OCI-LY1 (cell line): ENCODE measurements around the gene ACTR8.

Experiments
- H2AFZ ChIP-seq: fragments of 200-600 bp; sonication (generic), shearing (Covaris generic); 2 replicates; pipeline ENCODE4 v1.6.0; 2014; ENCODE audit warnings: antibody characterized with exemption, mild to moderate bottlenecking, low read length
- H3F3A ChIP-seq: fragments of 200-600 bp; sonication (generic), shearing (Covaris generic); 2 replicates; pipeline ENCODE4 v1.6.0; 2014; ENCODE audit warnings: mild to moderate bottlenecking, antibody characterized with exemption, low read length, moderate library complexity; ENCODE audit not compliant: insufficient read depth
- H3K27ac ChIP-seq: fragments of 200-600 bp; sonication (generic); 2 replicates; pipeline ENCODE4 v1.5.1; 2014; ENCODE audit warnings: low read length, mixed run types, mild to moderate bottlenecking, low read depth; ENCODE audit not compliant: poor library complexity, severe bottlenecking
- H3K27me3 ChIP-seq: fragments of 200-600 bp; sonication (generic); 2 replicates; pipeline ENCODE4 v1.6.0; 2014; ENCODE audit warnings: antibody characterized with exemption, mild to moderate bottlenecking, low read length, moderate library complexity; ENCODE audit not compliant: insufficient read depth
- H3K36me3 ChIP-seq: fragments of 200-600 bp; sonication (generic); 2 replicates; pipeline ENCODE4 v1.6.1; 2014; ENCODE audit warnings: mild to moderate bottlenecking, antibody characterized with exemption, low read length, moderate library complexity, mixed read lengths; ENCODE audit not compliant: insufficient read depth
- H3K4me1 ChIP-seq: fragments of 200-600 bp; sonication (generic); 2 replicates; pipeline ENCODE4 v1.5.1; 2014; ENCODE audit warnings: mild to moderate bottlenecking, low read length, moderate library complexity; ENCODE audit not compliant: insufficient read depth, severe bottlenecking
- H3K4me2 ChIP-seq: fragments of 200-600 bp; sonication (generic), shearing (Covaris generic); 2 replicates; pipeline ENCODE4 v1.6.1; 2014; ENCODE audit warnings: low read length
- H3K4me3 ChIP-seq: fragments of 200-600 bp; sonication (generic); 2 replicates; pipeline ENCODE4 v1.5.1; 2014; ENCODE audit warnings: low read length, low read depth, mild to moderate bottlenecking, mixed read lengths; ENCODE audit not compliant: poor library complexity, severe bottlenecking
- H3K79me2 ChIP-seq: fragments of 200-600 bp; shearing (Covaris generic); 2 replicates; pipeline ENCODE4 v1.6.1; 2016; ENCODE audit warnings: mixed run types, low read length, mixed read lengths; ENCODE audit not compliant: insufficient read depth
- H3K9ac ChIP-seq: fragments of 200-600 bp; sonication (generic), shearing (Covaris generic); 2 replicates; pipeline ENCODE4 v1.6.1; 2014; ENCODE audit warnings: mild to moderate bottlenecking, low read length, mixed read lengths
- H3K9me2 ChIP-seq: fragments of 200-600 bp; sonication (generic), shearing (Covaris generic); 2 replicates; pipeline ENCODE4 v1.6.1; 2014; ENCODE audit warnings: low read depth, mild to moderate bottlenecking, low read length, mixed read lengths
- H3K9me3 ChIP-seq: fragments of 200-600 bp; shearing (Covaris generic); 2 replicates; pipeline ENCODE4 v1.6.1; 2014; ENCODE audit warnings: low read length, mixed read lengths
- H4K20me1 ChIP-seq: fragments of 200-600 bp; sonication (generic), shearing (Covaris generic); 2 replicates; pipeline ENCODE4 v1.6.0; 2016; ENCODE audit warnings: mild to moderate bottlenecking, low read length; ENCODE audit not compliant: insufficient read depth
- CTCF ChIP-seq: fragments of 200-600 bp; sonication (generic), shearing (Covaris generic); IDR thresholded peaks from 2 replicates; pipeline ENCODE4 v1.5.1; 2017; ENCODE audit warnings: mild to moderate bottlenecking, antibody characterized with exemption, low read length, moderate library complexity, mixed read lengths
- EZH2 ChIP-seq: fragments of 200-600 bp; sonication (generic), shearing (Covaris generic); IDR thresholded peaks from 2 replicates; pipeline ENCODE4 v1.8.0; 2017; ENCODE audit warnings: borderline replicate concordance, mixed run types, mild to moderate bottlenecking, antibody characterized with exemption, low read length, moderate library complexity, mixed read lengths

Gene ACTR8

GRCh38 chr3:53902067-53902466 lies 20.1 kb upstream of the ACTR8 start:
- no peaks in the 10 kb centered on the region; the same call in 1 of the 2 replicates for H3K27me3 ChIP-seq
- H3K4me2 ChIP-seq: no peak overlapping the region
- no peak for TF ChIP-seq CTCF
- TF ChIP-seq EZH2: no peak
- H3K9me2 ChIP-seq: no peaks in the 10 kb centered on the region
- no peaks in the 10 kb centered on the region for H3K36me3 ChIP-seq
- no peaks in the 10 kb centered on the region for H3F3A ChIP-seq
- H3K27ac ChIP-seq: no peak overlapping the region
- no peaks in the 10 kb centered on the region for H3K9me3 ChIP-seq
- no peaks in the 10 kb centered on the region for H4K20me1 ChIP-seq
- no peak overlapping the region for H3K4me3 ChIP-seq
- H2AFZ ChIP-seq: no peak overlapping the region
- H3K9ac ChIP-seq: no peak overlapping the region
- no peaks in the 10 kb centered on the region for H3K79me2 ChIP-seq
- H3K4me1 ChIP-seq: no peaks in the 10 kb centered on the region

DNA sequence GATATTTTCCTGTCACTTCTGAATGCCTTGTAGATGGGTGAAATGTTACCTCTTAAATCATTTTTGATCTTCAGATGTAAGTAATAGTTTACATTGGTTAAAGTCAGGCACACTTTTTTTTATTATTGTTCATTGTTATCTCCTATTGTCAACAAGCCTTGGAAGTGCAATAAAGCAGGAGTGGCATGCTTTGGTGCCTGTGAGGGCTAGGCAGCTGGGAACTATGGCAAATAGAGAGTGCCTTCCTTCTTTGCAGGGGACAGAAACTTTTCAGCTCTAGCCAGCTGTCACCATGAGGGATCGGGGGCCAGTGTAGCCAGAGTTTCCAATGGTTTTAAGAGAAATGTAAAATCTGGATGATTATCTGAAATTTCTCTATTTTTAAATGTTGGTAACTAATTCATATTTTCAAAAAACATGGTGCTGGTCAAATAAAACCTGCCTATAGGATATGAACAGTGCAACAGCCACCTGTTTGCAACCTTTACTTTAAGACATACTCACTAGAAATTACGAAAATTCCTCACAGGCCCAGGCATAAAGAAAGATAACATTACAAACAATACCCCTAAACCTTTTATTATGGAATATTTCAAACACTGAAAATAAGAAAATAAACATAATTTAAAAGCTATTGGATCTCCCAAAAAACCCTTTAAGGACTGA lies 18.8 kb upstream of the ACTR8 start:
- no peaks in the 10 kb centered on the region for H3K79me2 ChIP-seq
- H3K9me3 ChIP-seq: no peaks in the 10 kb centered on the region
- H3K9ac ChIP-seq: no peak overlapping the region
- H3K27me3 ChIP-seq: no peaks in the 10 kb centered on the region; the same call in 1 of the 2 replicates
- H3K27ac ChIP-seq: no peak overlapping the region
- H3K4me1 ChIP-seq: no peaks in the 10 kb centered on the region
- H3K4me2 ChIP-seq: no peak overlapping the region
- H3K9me2 ChIP-seq: no peaks in the 10 kb centered on the region
- no peak for TF ChIP-seq EZH2
- no peaks in the 10 kb centered on the region for H4K20me1 ChIP-seq
- H2AFZ ChIP-seq: no peak overlapping the region
- no peaks in the 10 kb centered on the region for H3K36me3 ChIP-seq
- H3F3A ChIP-seq: no peaks in the 10 kb centered on the region
- no peak overlapping the region for H3K4me3 ChIP-seq

DNA sequence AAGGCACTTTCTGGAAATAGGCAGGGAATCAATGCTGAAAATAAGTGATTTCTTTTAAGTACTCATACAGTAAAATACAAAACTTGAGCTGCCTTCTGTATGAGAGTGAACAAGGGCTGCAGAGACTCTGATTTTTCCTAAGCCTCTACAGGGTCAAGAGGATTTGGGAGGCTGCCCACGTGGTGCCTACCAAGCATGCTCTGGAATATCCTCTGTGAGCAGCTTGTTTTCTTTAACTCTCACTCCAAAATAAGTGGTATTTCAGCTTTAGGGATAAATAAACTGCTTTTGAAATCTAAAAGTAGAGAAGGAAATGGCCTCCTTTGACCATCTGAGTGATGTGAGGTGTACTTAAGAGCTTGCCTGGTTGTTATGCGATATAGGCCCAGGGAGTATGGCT lies 17.8 kb upstream of the ACTR8 start:
- no peak overlapping the region for H3K4me3 ChIP-seq
- H3K36me3 ChIP-seq: no peaks in the 10 kb centered on the region
- no peaks in the 10 kb centered on the region for H3K9me3 ChIP-seq
- H3K27ac ChIP-seq: no peak overlapping the region
- H3K4me1 ChIP-seq: no peaks in the 10 kb centered on the region
- H3F3A ChIP-seq: no peaks in the 10 kb centered on the region
- H3K9ac ChIP-seq: no peak overlapping the region
- no peaks in the 10 kb centered on the region for H3K79me2 ChIP-seq
- no peaks in the 10 kb centered on the region for H4K20me1 ChIP-seq
- no peaks in the 10 kb centered on the region; the same call in 1 of the 2 replicates for H3K27me3 ChIP-seq
- no peaks in the 10 kb centered on the region for H3K9me2 ChIP-seq
- H3K4me2 ChIP-seq: no peak overlapping the region
- H2AFZ ChIP-seq: no peak overlapping the region
- no peak for TF ChIP-seq CTCF
- TF ChIP-seq EZH2: no peak

- Histone ChIP-seq H3K27me3 (no peaks in the 10 kb centered on the region), H2AFZ (peak overlapping the region; percentile 32), H3K9me2 (no peaks in the 10 kb centered on the region), H3K4me2 (peak overlapping the region; percentile 63), H3K27ac (peak overlapping the region; percentile 21), H3K36me3 (peaks cover 16% of the 10 kb centered on the region), H3K79me2 (peaks cover 37% of the 10 kb centered on the region), H3K9ac (peak overlapping the region; percentile 41), H4K20me1 (no peaks in the 10 kb centered on the region), H3F3A (no peaks in the 10 kb centered on the region), H3K4me3 (peak overlapping the region; percentile 85), H3K9me3 (no peaks in the 10 kb centered on the region), H3K4me1 (peaks cover 24% of the 10 kb centered on the region)
- TF ChIP-seq CTCF: no peak
- TF ChIP-seq EZH2: no peak
Observed at GRCh38 chr3:53892286-53892637, 10.3 kb upstream of the ACTR8 start.
